ENCODE results near the gene ITSN2.
"Not testable (repeated sequence)": the region's sequence is repeated elsewhere in the genome, so short reads cannot be mapped to it uniquely, and the experiment has no call there.

Gene ITSN2

GRCh38 chr2:24207359-24207758 is 153.0 kb downstream of the ITSN2 start:
- DNase-seq (ENCODE audit: low read depth in 1 of 2, low spot score in 1 of 2), result no peak
- TF ChIP-seq JUND (IDR thresholded peaks at IDR 0.05; ENCODE audit: low read depth), result no peak
- in situ Hi-C loops (cut with HindIII; ENCODE audit: low pct_unique_long_range_greater_than_20kb, low sequenced_read_pairs), result no loop called here

- TF ChIP-seq JUND (IDR thresholded peaks at IDR 0.05; ENCODE audit: low read depth), result no peak
- in situ Hi-C loops (cut with HindIII; ENCODE audit: low pct_unique_long_range_greater_than_20kb, low sequenced_read_pairs), result no loop called here
- DNase-seq (ENCODE audit: low read depth in 1 of 2, low spot score in 1 of 2), result no peak
These were observed 153.6 kb downstream of the ITSN2 start for GRCh38 chr2:24206714-24207113.

GRCh38 chr2:24206242-24206641 is 154.1 kb downstream of the ITSN2 start:
- TF ChIP-seq JUND (IDR thresholded peaks at IDR 0.05; ENCODE audit: low read depth), result no peak
- in situ Hi-C loops (cut with HindIII; ENCODE audit: low pct_unique_long_range_greater_than_20kb, low sequenced_read_pairs), result no loop called here
- no peak for DNase-seq (ENCODE audit: low read depth in 1 of 2, low spot score in 1 of 2)

GRCh38 chr2:24205131-24205530 is 155.2 kb downstream of the ITSN2 start:
- TF ChIP-seq JUND (IDR thresholded peaks at IDR 0.05; ENCODE audit: low read depth), result no peak
- no peak for DNase-seq (ENCODE audit: low read depth in 1 of 2, low spot score in 1 of 2)

DNA sequence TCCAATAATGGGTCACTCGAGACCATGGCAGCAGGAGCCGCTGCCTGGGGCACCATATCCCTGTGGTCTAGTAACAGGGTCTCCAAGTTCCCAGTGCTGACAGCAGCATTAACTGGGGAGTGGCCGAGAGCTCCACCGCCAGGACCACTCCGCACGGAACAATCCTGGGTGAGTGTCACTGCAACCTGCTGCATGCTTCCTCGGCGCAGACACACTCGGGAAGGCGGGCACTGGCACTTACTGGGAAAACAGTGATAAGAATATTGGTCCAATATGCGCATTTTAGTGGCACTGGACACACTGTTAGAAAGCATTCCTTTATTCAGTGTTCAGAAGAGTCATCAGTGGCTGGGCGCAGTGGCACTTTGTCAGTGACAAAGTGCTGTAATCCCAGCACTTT is 155.8 kb downstream of the ITSN2 start:
- no peak for TF ChIP-seq JUND (IDR thresholded peaks at IDR 0.05; ENCODE audit: low read depth)
- in situ Hi-C loops (cut with HindIII; ENCODE audit: low pct_unique_long_range_greater_than_20kb, low sequenced_read_pairs), result no loop called here

More at GRCh38 chr2:24205131-24205530, 155.2 kb downstream of the ITSN2 start:
- in situ Hi-C loops (cut with HindIII; ENCODE audit: low pct_unique_long_range_greater_than_20kb, low sequenced_read_pairs), result no loop called here

GRCh38 chr2:24203787-24204150 is 156.6 kb downstream of the ITSN2 start:
- DNase-seq (ENCODE audit: low read depth in 1 of 2, low spot score in 1 of 2), result no peak
- no peak for TF ChIP-seq JUND (IDR thresholded peaks at IDR 0.05; ENCODE audit: low read depth)
- in situ Hi-C loops (cut with HindIII; ENCODE audit: low pct_unique_long_range_greater_than_20kb, low sequenced_read_pairs), result no loop called here

More for the DNA sequence above, 155.8 kb downstream of the ITSN2 start:
- no peak for DNase-seq (ENCODE audit: low read depth in 1 of 2, low spot score in 1 of 2)

DNA sequence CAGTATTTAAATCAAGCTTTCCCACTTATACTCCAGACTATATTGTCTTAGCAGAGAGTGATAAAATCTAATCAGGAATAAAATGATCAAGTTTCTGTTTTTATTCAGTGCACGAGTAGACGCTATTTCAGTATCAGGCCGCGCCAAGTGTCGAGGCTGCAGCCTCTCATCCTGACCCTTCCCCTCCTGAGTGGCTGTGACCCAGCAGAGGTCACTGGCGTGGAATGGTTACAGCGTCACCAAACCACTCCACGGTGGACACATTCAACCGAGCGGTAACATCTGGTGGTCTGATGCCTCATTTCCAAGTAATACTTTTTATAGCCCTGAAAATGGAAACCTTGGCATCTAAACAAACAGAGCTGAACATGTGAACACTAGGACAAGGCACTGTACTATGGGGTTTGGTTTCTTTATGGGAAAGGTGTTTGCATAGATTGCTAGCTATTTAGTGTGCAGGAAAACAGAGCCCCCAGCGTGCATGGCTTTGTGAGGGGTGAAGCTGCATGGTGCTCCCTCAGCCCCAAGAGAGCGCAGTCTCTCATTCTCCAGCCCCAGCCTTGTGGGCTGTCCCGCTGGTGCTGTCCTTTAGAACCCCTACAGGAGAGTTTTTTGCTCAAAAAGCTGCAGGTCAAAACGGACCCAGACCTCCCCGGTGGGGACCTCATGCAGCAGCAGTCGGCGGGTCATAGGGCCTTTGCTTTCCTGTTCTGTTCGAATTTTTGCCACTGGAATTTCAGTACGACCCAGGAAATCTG is 157.1 kb downstream of the ITSN2 start:
- no peak for DNase-seq (ENCODE audit: low read depth in 1 of 2, low spot score in 1 of 2)
- no peak for TF ChIP-seq JUND (IDR thresholded peaks at IDR 0.05; ENCODE audit: low read depth)
- in situ Hi-C loops (cut with HindIII; ENCODE audit: low pct_unique_long_range_greater_than_20kb, low sequenced_read_pairs), result no loop called here

- no peak for DNase-seq (ENCODE audit: low read depth in 1 of 2, low spot score in 1 of 2)
- no peak for TF ChIP-seq JUND (IDR thresholded peaks at IDR 0.05; ENCODE audit: low read depth)
- in situ Hi-C loops (cut with HindIII; ENCODE audit: low pct_unique_long_range_greater_than_20kb, low sequenced_read_pairs), result no loop called here
These were observed 159.5 kb downstream of the ITSN2 start for GRCh38 chr2:24200799-24201198.

DNA sequence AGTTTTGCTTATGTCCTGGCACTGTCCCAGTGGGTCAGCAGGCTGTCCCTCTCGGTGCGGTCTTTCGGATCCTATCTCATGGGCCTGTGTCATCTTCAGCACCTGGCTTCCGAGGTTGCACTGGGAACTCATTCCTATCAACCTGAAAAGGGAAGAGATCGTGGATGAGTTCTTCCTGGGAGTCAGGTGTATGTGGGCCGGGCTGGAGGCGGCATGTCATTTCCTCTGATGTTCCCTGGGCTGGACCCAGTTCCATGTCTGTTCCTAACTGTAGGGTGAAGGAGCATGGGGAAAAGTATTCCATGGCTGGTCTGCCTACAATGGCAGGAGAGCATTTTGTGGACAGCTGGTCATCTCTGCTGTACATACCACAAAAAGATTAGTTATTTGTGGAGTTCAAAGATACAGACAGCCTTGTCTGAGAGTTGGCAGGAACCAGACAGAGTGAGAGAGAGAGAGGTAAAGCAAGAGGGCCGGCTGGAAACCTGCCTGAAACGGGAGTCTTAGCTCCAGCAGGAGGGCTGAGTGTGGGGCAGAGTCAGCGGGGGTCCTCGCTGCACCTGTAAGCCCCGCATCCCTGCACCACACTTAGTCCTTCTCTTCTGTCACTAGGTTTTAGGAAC is 160.3 kb downstream of the ITSN2 start:
- TF ChIP-seq JUND (IDR thresholded peaks at IDR 0.05; ENCODE audit: low read depth), result no peak
- no peak for DNase-seq (ENCODE audit: low read depth in 1 of 2, low spot score in 1 of 2)
- in situ Hi-C loops (cut with HindIII; ENCODE audit: low pct_unique_long_range_greater_than_20kb, low sequenced_read_pairs), result no loop called here

DNA sequence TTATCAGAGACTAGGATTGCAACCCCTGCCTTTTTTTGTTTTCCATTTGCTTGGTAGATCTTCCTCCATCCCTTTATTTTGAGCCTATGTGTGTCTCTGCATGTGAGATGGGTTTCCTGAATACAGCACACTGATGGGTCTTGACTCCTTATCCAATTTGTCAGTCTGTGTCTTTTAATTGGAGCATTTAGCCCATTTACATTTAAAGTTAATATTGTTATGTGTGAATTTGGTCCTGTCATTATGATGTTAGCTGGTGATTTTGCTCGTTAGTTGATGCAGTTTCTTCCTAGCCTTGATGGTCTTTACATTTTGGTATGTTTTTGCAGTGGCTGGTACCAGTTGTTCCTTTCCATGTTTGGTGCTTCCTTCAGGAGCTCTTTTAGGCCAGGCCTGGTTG is 163.1 kb downstream of the ITSN2 start:
- in situ Hi-C loops (cut with HindIII; ENCODE audit: low pct_unique_long_range_greater_than_20kb, low sequenced_read_pairs); DNase-seq (ENCODE audit: low read depth in 1 of 2, low spot score in 1 of 2): not testable (repeated sequence)

- no peak for TF ChIP-seq JUND (IDR thresholded peaks at IDR 0.05; ENCODE audit: low read depth)
- in situ Hi-C loops (cut with HindIII; ENCODE audit: low pct_unique_long_range_greater_than_20kb, low sequenced_read_pairs), result no loop called here
- no peak for DNase-seq (ENCODE audit: low read depth in 1 of 2, low spot score in 1 of 2)
These were observed 168.5 kb downstream of the ITSN2 start for GRCh38 chr2:24191848-24192247.

DNA sequence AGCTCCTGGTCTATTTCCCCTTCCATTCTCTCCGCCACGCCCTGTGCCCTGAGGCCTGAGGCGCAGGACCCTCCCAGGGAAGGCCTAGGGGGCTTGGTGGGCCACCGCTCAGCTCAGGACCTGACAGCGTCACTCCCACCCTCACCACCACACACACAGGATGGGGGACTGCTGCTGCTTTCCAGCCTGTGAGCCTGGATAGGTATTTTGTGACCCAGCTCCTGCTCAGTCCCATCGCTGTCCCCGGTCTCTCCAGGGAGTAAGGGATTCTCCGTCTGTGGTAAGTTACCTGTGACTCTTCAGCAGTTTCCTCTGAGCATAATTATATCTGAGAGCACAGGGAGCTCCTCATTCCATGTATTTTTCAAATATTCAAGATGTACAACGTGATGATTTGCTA is 169.2 kb downstream of the ITSN2 start:
- DNase-seq (ENCODE audit: low read depth in 1 of 2, low spot score in 1 of 2), result no peak
- TF ChIP-seq JUND (IDR thresholded peaks at IDR 0.05; ENCODE audit: low read depth), result no peak
- in situ Hi-C loops (cut with HindIII; ENCODE audit: low pct_unique_long_range_greater_than_20kb, low sequenced_read_pairs), result no loop called here

DNA sequence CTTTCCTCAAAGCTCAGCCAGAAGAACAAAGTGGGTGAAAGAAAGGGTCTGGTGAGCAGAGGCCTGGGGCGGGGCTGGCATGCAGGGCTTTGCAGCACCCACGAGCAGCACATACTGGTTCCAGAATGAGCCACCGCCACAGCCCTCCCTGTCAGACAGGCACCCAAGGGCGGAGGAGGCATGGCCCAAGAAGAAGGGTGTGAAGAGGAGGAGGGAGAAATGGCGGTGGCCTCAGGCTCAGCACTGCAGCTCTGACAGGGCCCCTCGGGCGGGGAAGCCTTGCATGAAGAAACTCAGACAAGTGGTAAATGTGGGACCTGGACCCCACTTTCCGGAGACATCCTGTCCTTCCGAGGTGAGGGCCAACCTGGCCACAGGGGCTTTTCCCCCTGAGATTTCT is 169.8 kb downstream of the ITSN2 start:
- no peak for TF ChIP-seq JUND (IDR thresholded peaks at IDR 0.05; ENCODE audit: low read depth)
- DNase-seq (ENCODE audit: low read depth in 1 of 2, low spot score in 1 of 2), result no peak
- in situ Hi-C loops (cut with HindIII; ENCODE audit: low pct_unique_long_range_greater_than_20kb, low sequenced_read_pairs), result no loop called here

- TF ChIP-seq JUND (IDR thresholded peaks at IDR 0.05; ENCODE audit: low read depth), result no peak
- in situ Hi-C loops (cut with HindIII; ENCODE audit: low pct_unique_long_range_greater_than_20kb, low sequenced_read_pairs), result no loop called here
- DNase-seq (ENCODE audit: low read depth in 1 of 2, low spot score in 1 of 2), result no peak
These were observed 170.8 kb downstream of the ITSN2 start for GRCh38 chr2:24189551-24189950.
